H1 (cell line): Measurements from ENCODE around the gene SETD1B. TPM values are rescaled to one million over a fixed set of nuclear protein-coding genes. Genes with fewer than 3 reads are reported as not detected.

Experiments used
- CTCF ChIA-PET: fragments of 300-600 bp; sonication (Branson Sonifier 250); formaldehyde crosslinking; loops from one replicate; lab custom pipeline; 2021; ENCODE audit not compliant: partially characterized antibody; lab: Charles Lee
- POLR2A ChIA-PET: fragments of 300-600 bp; sonication (Branson Sonifier 250); formaldehyde crosslinking; loops from one replicate; lab custom pipeline; 2021; ENCODE audit warnings: inconsistent platforms; ENCODE audit not compliant: partially characterized antibody; lab: Charles Lee
- DNase-seq, 2 experiments: peaks; one replicate each; pipeline versions ENCODE4 v3.0.0 to v3.0.0-alpha.2; 2010 to 2022; ENCODE audit warnings: low spot score in 2 of 2, low read depth in 1 of 2, mixed read lengths in 1 of 2
- FAIRE-seq: peaks from 2 replicates; lab custom pipeline; 2011; peaks lifted over from hg19 to GRCh38; lab: Jason Lieb, UNC
- H2AFZ ChIP-seq: 2 replicates; pipeline ENCODE4 v1.8.1; 2012; ENCODE audit warnings: low read length, inconsistent platforms
- H2AK5ac ChIP-seq: 2 replicates; pipeline ENCODE4 v1.6.1; 2013; ENCODE audit warnings: low read depth, low read length
- H2BK120ac ChIP-seq: replicated peaks from 2 replicates; pipeline ENCODE3; 2013; ENCODE audit warnings: low read depth, low read length, inconsistent platforms
- H2BK12ac ChIP-seq: 2 replicates; pipeline ENCODE4 v1.6.1; 2013; ENCODE audit warnings: low read depth, low read length
- H2BK15ac ChIP-seq: 2 replicates; pipeline ENCODE4 v1.6.1; 2013; ENCODE audit warnings: low read length
- H2BK20ac ChIP-seq: 2 replicates; pipeline ENCODE4 v1.6.1; 2013; ENCODE audit warnings: low read length
- H2BK5ac ChIP-seq: 2 replicates; pipeline ENCODE4 v1.6.1; 2013; ENCODE audit warnings: low read depth, low read length
- H3K14ac ChIP-seq: 2 replicates; pipeline ENCODE4 v1.6.1; 2013; ENCODE audit warnings: inconsistent platforms; ENCODE audit not compliant: insufficient read length
- H3K18ac ChIP-seq: 2 replicates; pipeline ENCODE4 v1.6.1; 2013; ENCODE audit warnings: low read length; ENCODE audit errors: extremely low read depth
- H3K23ac ChIP-seq: 2 replicates; pipeline ENCODE4 v1.6.1; 2013; ENCODE audit warnings: inconsistent platforms; ENCODE audit not compliant: insufficient read length
- H3K23me2 ChIP-seq: 2 replicates; pipeline ENCODE4 v1.6.1; 2013; ENCODE audit warnings: low read depth, low read length
- H3K27ac ChIP-seq: 2 replicates; pipeline ENCODE4 v1.6.1; 2011; ENCODE audit warnings: low read depth, low read length, inconsistent platforms
- H3K27me3 ChIP-seq, 4 experiments: replicated peaks in 1 of 4; 1 replicate in 1 of 4; 2 replicates in 3 of 4; pipeline versions ENCODE4 v1.6.1 to v1.8.1; 2011 to 2013; ENCODE audit warnings: low read length in 3 of 4, mild to moderate bottlenecking in 3 of 4, inconsistent platforms in 2 of 4, mixed read lengths in 2 of 4, moderate library complexity in 1 of 4; ENCODE audit not compliant: control insufficient read depth in 3 of 4, insufficient read depth in 3 of 4; ENCODE audit errors: extremely low read depth in 1 of 4
- H3K36me3 ChIP-seq, 4 experiments: 2 replicates each; pipeline versions ENCODE4 v1.6.1 to v1.8.1; 2011 to 2013; ENCODE audit warnings: mild to moderate bottlenecking in 4 of 4, low read length in 3 of 4, moderate library complexity in 2 of 4, control low read depth in 1 of 4, inconsistent platforms in 1 of 4; ENCODE audit not compliant: insufficient read depth in 4 of 4, control insufficient read depth in 2 of 4
- H3K4ac ChIP-seq: replicated peaks from 2 replicates; pipeline ENCODE3; 2013; ENCODE audit warnings: low read length, low read depth, mixed read lengths, inconsistent platforms; ENCODE audit not compliant: insufficient read length
- H3K4me1 ChIP-seq, 4 experiments: replicated peaks in 1 of 4; 1 replicate in 1 of 4; 2 replicates in 3 of 4; pipeline versions ENCODE4 v1.6.1 to v1.8.1; 2011 to 2013; ENCODE audit warnings: low read length in 3 of 4, inconsistent platforms in 2 of 4, mixed read lengths in 1 of 4; ENCODE audit not compliant: insufficient read depth in 4 of 4, control insufficient read depth in 3 of 4
- H3K4me2 ChIP-seq, 2 experiments: 2 replicates each; pipeline versions ENCODE4 v1.6.1 to v1.8.1; 2011 to 2013; ENCODE audit warnings: low read depth in 2 of 2, low read length in 2 of 2, control low read depth in 1 of 2, inconsistent platforms in 1 of 2, mild to moderate bottlenecking in 1 of 2; ENCODE audit not compliant: insufficient read depth in 1 of 2
- H3K4me3 ChIP-seq, 4 experiments: fragments of 200-600, 300-600 bp in 1 of 4; sonication (generic), shearing (Covaris generic), sonication (Bioruptor Twin) in 1 of 4; 2 replicates each; pipeline versions ENCODE4 v1.5.1 to v1.8.1; 2011 to 2016; ENCODE audit warnings: low read length in 4 of 4, low read depth in 3 of 4, control low read depth in 2 of 4, inconsistent platforms in 2 of 4, mild to moderate bottlenecking in 2 of 4, mixed read lengths in 1 of 4, moderate library complexity in 1 of 4; ENCODE audit not compliant: insufficient read depth in 2 of 4; ENCODE audit errors: extremely low read depth in 1 of 4
- H3K56ac ChIP-seq: replicated peaks from 2 replicates; pipeline ENCODE3; 2013; ENCODE audit warnings: low read depth, mild to moderate bottlenecking, mixed read lengths, low read length, inconsistent platforms; ENCODE audit not compliant: insufficient read length
- H3K79me1 ChIP-seq: 2 replicates; pipeline ENCODE4 v1.6.1; 2013; ENCODE audit warnings: low read depth, low read length, control low read depth
- H3K79me2 ChIP-seq, 2 experiments: 2 replicates each; pipeline versions ENCODE4 v1.6.1 to v1.8.1; 2012 to 2013; ENCODE audit warnings: low read length in 2 of 2, mild to moderate bottlenecking in 2 of 2, inconsistent platforms in 1 of 2; ENCODE audit not compliant: insufficient read depth in 2 of 2, control insufficient read depth in 1 of 2
- H3K9ac ChIP-seq, 4 experiments: replicated peaks in 1 of 4; 1 replicate in 1 of 4; 2 replicates in 3 of 4; pipeline versions ENCODE4 v1.6.1 to v1.8.1; 2011 to 2013; ENCODE audit warnings: low read depth in 3 of 4, low read length in 3 of 4, control low read depth in 2 of 4, mild to moderate bottlenecking in 2 of 4, moderate library complexity in 2 of 4, inconsistent platforms in 1 of 4; ENCODE audit errors: extremely low read depth in 1 of 4
- H3K9me3 ChIP-seq, 2 experiments: 2 replicates each; pipeline versions ENCODE4 v1.6.1 to v1.8.1; 2012 to 2013; ENCODE audit warnings: mild to moderate bottlenecking in 2 of 2, moderate library complexity in 2 of 2, control low read depth in 1 of 2, inconsistent platforms in 1 of 2, low read depth in 1 of 2, low read length in 1 of 2, mixed read lengths in 1 of 2; ENCODE audit not compliant: insufficient read depth in 2 of 2
- H4K20me1 ChIP-seq, 2 experiments: replicated peaks in 1 of 2; 2 replicates each; pipeline versions ENCODE3 to v1.8.1; 2011 to 2013; ENCODE audit warnings: inconsistent platforms in 2 of 2, low read length in 2 of 2, mild to moderate bottlenecking in 1 of 2; ENCODE audit not compliant: insufficient read depth in 2 of 2, control insufficient read depth in 1 of 2
- H4K5ac ChIP-seq: 2 replicates; pipeline ENCODE4 v1.6.1; 2013; ENCODE audit warnings: low read length, low read depth, mixed read lengths, inconsistent platforms; ENCODE audit not compliant: insufficient read length
- H4K8ac ChIP-seq: 2 replicates; pipeline ENCODE4 v1.8.0; 2013; ENCODE audit warnings: mild to moderate bottlenecking, moderate library complexity, low read length, inconsistent platforms; ENCODE audit not compliant: insufficient read depth; ENCODE audit errors: extremely low read depth
- H4K91ac ChIP-seq: replicated peaks from 2 replicates; pipeline ENCODE3; 2013; ENCODE audit warnings: low read length, mixed read lengths, inconsistent platforms; ENCODE audit not compliant: insufficient read length
- CEBPB ChIP-seq: IDR thresholded peaks from 2 replicates; pipeline ENCODE4 v1.6.1; 2012; ENCODE audit warnings: low read depth, low read length
- CHD2 ChIP-seq: IDR thresholded peaks from 2 replicates; pipeline ENCODE4 v1.6.1; 2012; ENCODE audit warnings: low read length, improper control_type of control experiment
- JUN ChIP-seq: IDR thresholded peaks from 2 replicates; pipeline ENCODE4 v1.6.1; 2011; ENCODE audit warnings: low read depth, mild to moderate bottlenecking, improper control_type of control experiment, low read length
- KDM4A ChIP-seq: IDR thresholded peaks from one replicate; pipeline ENCODE4 v1.7.1; 2012; ENCODE audit warnings: low read depth, mild to moderate bottlenecking, moderate library complexity, low read length, inconsistent platforms; ENCODE audit not compliant: severe bottlenecking
- POLR2A ChIP-seq, 2 experiments: IDR thresholded peaks; 1 replicate in 1 of 2; 2 replicates in 1 of 2; pipeline ENCODE4 v1.6.1; 2011; ENCODE audit warnings: low read depth in 2 of 2, low read length in 2 of 2, mild to moderate bottlenecking in 2 of 2; ENCODE audit errors: control extremely low read depth in 1 of 2
- SP2 ChIP-seq: IDR thresholded peaks from 2 replicates; pipeline ENCODE4 v1.6.1; 2012; ENCODE audit warnings: mild to moderate bottlenecking, low read length, inconsistent platforms
- SP4 ChIP-seq: IDR thresholded peaks from 2 replicates; pipeline ENCODE4 v1.6.1; 2012; ENCODE audit warnings: low read length, inconsistent platforms
- WGBS, 2 experiments: shearing (Covaris generic) in 1 of 2; methylation state at CpG; one replicate each; pipeline versions ENCODE4 v1.1.6 to v1.1.7; 2013 to 2015; ENCODE audit warnings: low lambda C conversion rate in 2 of 2, mixed read lengths in 2 of 2, inconsistent platforms in 1 of 2, low coverage in 1 of 2, missing lambda C conversion rate in 1 of 2; ENCODE audit not compliant: insufficient replicate concordance in 2 of 2, insufficient coverage in 1 of 2, insufficient read length in 1 of 2; ENCODE audit errors: extremely low coverage in 1 of 2, missing lambda C conversion rate in 1 of 2; 5-methylcytosine and 5-hydroxymethylcytosine counted together
- polyA plus RNA-seq, 7 experiments: library from polyadenylated mRNA; depleted of rRNA in 3 of 7; stranded (reverse) in 5 of 7; unstranded in 2 of 7; fragments of >200 nt in 5 of 7; fragments of 200-250 nt in 2 of 7; gene quantifications; 1 replicate in 5 of 7; 2 replicates in 1 of 7; 4 replicates in 1 of 7; pipeline versions ENCODE4 v1.2.1 to v1.2.3, GENCODE V29; 2011 to 2013; ENCODE audit warnings: missing spikeins in 2 of 7, mixed read lengths in 2 of 7
- total RNA-seq: library from RNA; stranded (reverse); fragmentation: NEBNext Ultra II Directional; extraction: Animal tissue kit (Norgen Biotek cat#: 25700); gene quantifications from 2 replicates; pipeline ENCODE4 v1.2.1, GENCODE V29; 2021

The SETD1B gene
- total and polyA plus RNA-seq, 2 of the 8 experiments (the other 6 are each of a cell fraction or from before 2014, with no cell fraction given): 1.3 to 17.7 TPM

- H3K23ac ChIP-seq: no peak overlapping the region
- H3K4me3 ChIP-seq: peak overlapping the region; percentile 65 to 87 (median 75)
- 0 out of 2 replicates have a peak overlapping the region, but pooled peaks have one; percentile 68 for H2BK12ac ChIP-seq
- FAIRE-seq (no peak), DNase-seq (no peak)
- ChIA-PET POLR2A (interaction anchor here (0.6 to 6.2 kb wide), 9 partner anchors 9 to 427 kb away, joined by 3 to 51 read pairs (median 3); partner anchors contain the start of genes PSMD9 and SETD1B), CTCF (interaction anchor here (1.1 to 11.1 kb wide), 6 partner anchors 10 to 45 kb away, joined by 3 to 111 read pairs (median 4); partner anchors contain the start of genes HPD and RHOF)
- no peak overlapping the region for H3K56ac ChIP-seq
- H3K36me3 ChIP-seq: no peaks in the 10 kb centered on the region
- H3K9me3 ChIP-seq: no peaks in the 10 kb centered on the region
- peak overlapping the region; percentile 90 for H2BK5ac ChIP-seq
- H2BK20ac ChIP-seq: no peak overlapping the region
- 76% methylated on average over 24 of the region's 24 CpGs; no CpG with 5 or more reads in 1 of the 2 experiments for WGBS, 2 experiments
- no peaks in the 10 kb centered on the region for H3K27me3 ChIP-seq
- peak overlapping the region in 3 of 4 experiments; percentile 80 to 93 (median 87); a peak in 6 of 7 replicates for H3K9ac ChIP-seq
- H3K79me2 ChIP-seq: no peaks in the 10 kb centered on the region
- H3K4me2 ChIP-seq: peak overlapping the region; percentile 72 to 80
- H3K23me2 ChIP-seq: peaks cover 5% of the 10 kb centered on the region
- H2AK5ac ChIP-seq: no peak overlapping the region
- peak overlapping the region; percentile 100 for H3K18ac ChIP-seq
- peak overlapping the region; percentile 55 for H3K4ac ChIP-seq
- no peak overlapping the region for H3K14ac ChIP-seq
- H2BK15ac ChIP-seq: peak overlapping the region; percentile 81; the same call in 1 of the 2 replicates
- peak overlapping the region; percentile 93 for H4K8ac ChIP-seq
- H3K79me1 ChIP-seq: no peaks in the 10 kb centered on the region
- H4K20me1 ChIP-seq: no peaks in the 10 kb centered on the region
- no peak overlapping the region for H4K91ac ChIP-seq
- H2BK120ac ChIP-seq: no peak overlapping the region
- TF ChIP-seq CHD2 (no peak), CEBPB (0 out of 2 replicates have a peak, but pooled peaks have one; percentile 27), SP4 (0 out of 2 replicates have a peak, but pooled peaks have one; percentile 0), SP2 (no peak), JUN (no peak), POLR2A (IDR thresholded peaks at IDR 0.05; ENCODE audit: control extremely low read depth in 1 of 2, low read depth in 2 of 2, low read length in 2 of 2) (0 out of 3 replicates have a peak, but pooled peaks of 1 of the 2 experiments have one; percentile 1), KDM4A (peak; percentile 28)
- peak overlapping the region; percentile 61 for H4K5ac ChIP-seq
- no peaks in the 10 kb centered on the region; a peak in 2 of 7 replicates for H3K4me1 ChIP-seq
- H2AFZ ChIP-seq: peak overlapping the region; percentile 23
- peak overlapping the region; percentile 75; the same call in 1 of the 2 replicates for H3K27ac ChIP-seq
Observed at GRCh38 chr12:121839993-121840761, 36.4 kb downstream of the SETD1B start.
